Activated CD4-positive, alpha-beta memory T cell treated with anti-CD3 and anti-CD28 coated beads, Interleukin-2, amount 10 ng/mL, durations not matched to agents 7 days and 5 days (primary cell): Measurements from ENCODE around the gene FGR. TPM values are rescaled to one million over a fixed set of nuclear protein-coding genes. Genes with fewer than 3 reads are reported as not detected.

Experiments used
- CTCF ChIA-PET: fragments of 350-600 bp; sonication (Branson Sonifier 250); formaldehyde crosslinking; loops from one replicate; lab custom pipeline; 2021; ENCODE audit warnings: antibody characterized with exemption, inconsistent platforms; lab: Charles Lee
- POLR2A ChIA-PET: fragments of 350-600 bp; sonication (Branson Sonifier 250); formaldehyde crosslinking; loops from one replicate; lab custom pipeline; 2021; ENCODE audit warnings: antibody characterized with exemption; lab: Charles Lee
- DNase-seq: peaks from one replicate; pipeline ENCODE4 v3.0.0-alpha.2; 2020
- H3K27ac Mint-ChIP-seq: one replicate; pipeline ENCODE4 v1.8.0; 2021; ENCODE audit warnings: mild to moderate bottlenecking, mixed read lengths
- H3K27me3 Mint-ChIP-seq: one replicate; pipeline ENCODE4 v1.8.0; 2021; ENCODE audit warnings: mixed read lengths
- H3K36me3 Mint-ChIP-seq: one replicate; pipeline ENCODE4 v1.8.0; 2021; ENCODE audit warnings: low read depth, mixed read lengths
- H3K4me1 Mint-ChIP-seq: one replicate; pipeline ENCODE4 v1.8.0; 2021; ENCODE audit warnings: mixed read lengths
- H3K4me3 Mint-ChIP-seq: one replicate; pipeline ENCODE4 v1.8.0; 2021; ENCODE audit warnings: mild to moderate bottlenecking, mixed read lengths
- H3K9me3 Mint-ChIP-seq: one replicate; pipeline ENCODE4 v1.8.0; 2021; ENCODE audit warnings: mixed read lengths
- total RNA-seq, 2 experiments: library from RNA; stranded (reverse); gene quantifications; one replicate each; pipeline ENCODE4 v1.2.3, GENCODE V29; 2021

Gene FGR
- total RNA-seq, 2 experiments from 2014 or later: not detected

- DNase-seq: no peak
- Mint-ChIP-seq H3K4me1 (peaks cover 16% of the 10 kb centered on the region), H3K36me3 (no peaks in the 10 kb centered on the region), H3K9me3 (no peaks in the 10 kb centered on the region), H3K27me3 (no peaks in the 10 kb centered on the region), H3K27ac (no peak overlapping the region), H3K4me3 (no peak overlapping the region)
- CTCF ChIA-PET: interaction anchor here (2.0 kb wide), 1 partner anchor 8 kb away, joined by 14 read pairs; no protein-coding TSS in a partner anchor
- POLR2A ChIA-PET: no interaction called here
These were observed 71.2 kb downstream of the FGR start for GRCh38 chr1:27563591-27564471.

DNA sequence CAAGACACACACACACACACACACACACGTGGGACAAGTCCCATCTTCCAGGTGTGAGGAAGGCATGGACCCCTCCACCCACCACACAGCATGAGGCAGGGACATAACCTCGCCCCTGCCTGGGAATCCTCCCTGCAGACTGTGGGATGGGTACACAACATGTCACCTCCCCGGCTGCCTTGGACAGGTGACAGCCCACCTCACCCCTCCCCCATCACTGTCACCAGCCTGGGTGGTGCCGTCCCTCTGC lies 71.7 kb downstream of the FGR start:
- no peak for DNase-seq
- H3K4me3 Mint-ChIP-seq: no peak overlapping the region
- H3K9me3 Mint-ChIP-seq: no peaks in the 10 kb centered on the region
- H3K27me3 Mint-ChIP-seq: no peaks in the 10 kb centered on the region
- ChIA-PET CTCF (no interaction called here), POLR2A (no interaction called here)
- H3K27ac Mint-ChIP-seq: no peak overlapping the region
- H3K36me3 Mint-ChIP-seq: no peaks in the 10 kb centered on the region
- H3K4me1 Mint-ChIP-seq: peaks cover 15% of the 10 kb centered on the region

GRCh38 chr1:27562534-27563340 lies 72.2 kb downstream of the FGR start:
- ChIA-PET CTCF (no interaction called here), POLR2A (no interaction called here)
- H3K36me3 Mint-ChIP-seq: no peaks in the 10 kb centered on the region
- H3K4me3 Mint-ChIP-seq: no peak overlapping the region
- no peak overlapping the region for H3K27ac Mint-ChIP-seq
- peaks cover 12% of the 10 kb centered on the region for H3K4me1 Mint-ChIP-seq
- H3K27me3 Mint-ChIP-seq: no peaks in the 10 kb centered on the region
- no peak for DNase-seq
- no peaks in the 10 kb centered on the region for H3K9me3 Mint-ChIP-seq

Other genes with a start within 250 kb of the FGR start
- under 1 TPM; 0.58 to 0.65 TPM for gene GPR3, start 242.6 kb downstream of the FGR start, total RNA-seq
- gene WASF2, start 145.0 kb downstream of the FGR start, total RNA-seq: 100 to 1,000 TPM; 150 TPM
- 10 to 100 TPM; 16.9 to 18.9 TPM for gene AHDC1, start 31.0 kb downstream of the FGR start, total RNA-seq
- gene IFI6, start 37.0 kb upstream of the FGR start, total RNA-seq: 100 to 1,000 TPM; 577 to 593 TPM
- 10 to 100 TPM; 13.6 to 14.1 TPM for gene FAM76A, start 90.8 kb upstream of the FGR start, total RNA-seq
- gene STX12, start 138.0 kb upstream of the FGR start, total RNA-seq: 10 to 100 TPM; 32.0 to 33.1 TPM
- 10 to 100 TPM; 48.5 to 51.2 TPM for gene PPP1R8, start 195.6 kb upstream of the FGR start, total RNA-seq
- 10 to 100 TPM; 58.9 to 60.1 TPM for gene THEMIS2, start 237.4 kb upstream of the FGR start, total RNA-seq